ENCODE data around the gene CES1.

DNA sequence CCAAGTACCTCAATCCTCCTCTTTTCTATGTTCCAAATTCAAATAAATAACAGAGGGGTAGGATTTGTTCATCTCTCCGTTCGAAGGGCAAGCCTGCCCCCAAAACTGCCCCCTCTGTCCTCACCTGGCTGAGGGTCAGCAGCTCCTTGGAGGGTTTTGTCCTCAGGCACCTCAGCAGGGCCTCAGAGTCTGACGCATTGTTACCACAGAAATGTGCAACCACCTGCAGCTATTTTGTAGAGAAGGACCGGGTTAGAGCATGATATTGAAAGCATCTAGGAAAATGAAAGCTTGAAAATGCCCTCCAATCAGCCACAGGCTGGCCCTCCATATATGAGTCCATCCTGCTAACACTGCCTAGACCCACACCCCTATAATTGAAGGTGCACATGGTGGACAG, 28.4 kb upstream of the CES1 start:
- TF ChIP-seq GATA2 (IDR thresholded peaks at IDR 0.05; ENCODE audit: low read depth, low read length) (no peak), GATA3 (IDR thresholded peaks at IDR 0.05; ENCODE audit: low read depth, low read length) (no peak)

Data from SH-SY5Y (cell line).